Vagina (tissue), 2 donors: ENCODE data around the gene LRRC36. TPM values are rescaled to one million over a fixed set of nuclear protein-coding genes. Genes with fewer than 3 reads are reported as not detected.
"Not testable (repeated sequence)": the region's sequence is repeated elsewhere in the genome, so short reads cannot be mapped to it uniquely, and the experiment has no call there.

Experiments used
- DNase-seq, 2 donors: peaks; one replicate each; pipeline ENCODE4 v3.0.0-alpha.2; 2017; ENCODE audit errors: extremely low spot score in 2 of 2
- H3K27ac ChIP-seq: fragments of 200-600 bp; sonication (generic); one replicate; pipeline ENCODE4 v1.5.1; 2019
- H3K27me3 ChIP-seq: fragments of 200-600 bp; sonication (generic); one replicate; pipeline ENCODE4 v1.5.1; 2019
- H3K36me3 ChIP-seq, 2 donors: fragments of 200-600 bp; sonication (generic); one replicate each; pipeline ENCODE4 v1.5.1; 2017 to 2019
- H3K4me1 ChIP-seq: fragments of 200-600 bp; sonication (generic); one replicate; pipeline ENCODE4 v1.5.1; 2019
- H3K4me3 ChIP-seq, 2 donors: fragments of 200-600 bp; sonication (generic); 1 replicate in 1 of 2; 2 replicates in 1 of 2; pipeline ENCODE4 v1.5.1; 2016 to 2019
- H3K9me3 ChIP-seq: fragments of 200-600 bp; sonication (generic); one replicate; pipeline ENCODE4 v1.5.1; 2019
- CTCF ChIP-seq, 3 experiments: fragments of 450-650 bp in 2 of 3; fragments of 200-600 bp in 1 of 3; sonication (generic) in 1 of 3; IDR thresholded peaks; one replicate each; pipeline ENCODE4 v1.5.1; 2017 to 2019; ENCODE audit warnings: antibody characterized with exemption in 3 of 3, mild to moderate bottlenecking in 2 of 3, moderate library complexity in 2 of 3
- POLR2A ChIP-seq, 2 donors: fragments of 450-650 bp; IDR thresholded peaks; one replicate each; pipeline ENCODE4 v1.6.1; 2017; ENCODE audit warnings: antibody characterized with exemption in 2 of 2, mild to moderate bottlenecking in 2 of 2, moderate library complexity in 2 of 2
- POLR2AphosphoS5 ChIP-seq, 2 donors: sonication (generic); formaldehyde crosslinking; IDR thresholded peaks; one replicate each; pipeline ENCODE4 v1.9.0; 2017; ENCODE audit warnings: antibody characterized with exemption in 2 of 2, mild to moderate bottlenecking in 2 of 2, low read depth in 1 of 2; ENCODE audit not compliant: insufficient read depth in 1 of 2
- intact Hi-C: fragments of 100-400 bp; cut with DNase I; formaldehyde crosslinking; loops from one replicate; pipeline ENCODE4 v1.15.1; 2023
- total RNA-seq: library from RNA; depleted of rRNA; stranded (reverse); fragments of >200 nt; gene quantifications from one replicate; pipeline ENCODE4 v1.2.3, GENCODE V29; 2016

Gene LRRC36
- total RNA-seq, 1 donor from 2014 or later, result not detected

GRCh38 chr16:67361038-67361437 is 34.4 kb downstream of the LRRC36 start:
- intact Hi-C loops, result no loop called here

GRCh38 chr16:67364600-67365235 is 38.1 kb downstream of the LRRC36 start:
- no peaks in the 10 kb centered on the region for H3K36me3 ChIP-seq
- no peak for TF ChIP-seq CTCF (IDR thresholded peaks at IDR 0.05)
- no peak for TF ChIP-seq POLR2AphosphoS5 (IDR thresholded peaks at IDR 0.05; ENCODE audit: insufficient read depth in 1 of 2, low read depth in 1 of 2)
- no peak for TF ChIP-seq POLR2A (IDR thresholded peaks at IDR 0.05)
- intact Hi-C loops, result no loop called here
- H3K9me3 ChIP-seq, result no peaks in the 10 kb centered on the region
- H3K4me1 ChIP-seq, result no peaks in the 10 kb centered on the region
- DNase-seq, result no peak
- H3K4me3 ChIP-seq, result no peak overlapping the region
- H3K27me3 ChIP-seq, result no peaks in the 10 kb centered on the region
- H3K27ac ChIP-seq, result no peak overlapping the region

More at GRCh38 chr16:67361038-67361437, 34.4 kb downstream of the LRRC36 start:
- DNase-seq, result no peak
- Histone ChIP-seq H3K4me1 (no peaks in the 10 kb centered on the region), H3K27me3 (no peaks in the 10 kb centered on the region), H3K4me3 (no peak overlapping the region), H3K36me3 (no peaks in the 10 kb centered on the region), H3K9me3 (no peaks in the 10 kb centered on the region), H3K27ac (no peak overlapping the region)
- TF ChIP-seq POLR2A (IDR thresholded peaks at IDR 0.05) (no peak), CTCF (IDR thresholded peaks at IDR 0.05) (no peak), POLR2AphosphoS5 (IDR thresholded peaks at IDR 0.05; ENCODE audit: insufficient read depth in 1 of 2, low read depth in 1 of 2) (no peak)

GRCh38 chr16:67370661-67371060 is 44.0 kb downstream of the LRRC36 start:
- TF ChIP-seq POLR2A (IDR thresholded peaks at IDR 0.05) (no peak), POLR2AphosphoS5 (IDR thresholded peaks at IDR 0.05; ENCODE audit: insufficient read depth in 1 of 2, low read depth in 1 of 2) (no peak), CTCF (IDR thresholded peaks at IDR 0.05) (no peak)
- H3K4me3 ChIP-seq, result no peak overlapping the region
- no peaks in the 10 kb centered on the region for H3K27me3 ChIP-seq
- no peaks in the 10 kb centered on the region for H3K9me3 ChIP-seq
- no peaks in the 10 kb centered on the region for H3K36me3 ChIP-seq
- H3K27ac ChIP-seq, result no peak overlapping the region
- intact Hi-C loops, result no loop called here
- no peaks in the 10 kb centered on the region for H3K4me1 ChIP-seq
- DNase-seq, result no peak

GRCh38 chr16:67372664-67373063 is 46.0 kb downstream of the LRRC36 start:
- H3K27ac ChIP-seq, result no peak overlapping the region
- intact Hi-C loops, result no loop called here
- no peak overlapping the region for H3K4me3 ChIP-seq
- TF ChIP-seq POLR2A (IDR thresholded peaks at IDR 0.05) (no peak), CTCF (IDR thresholded peaks at IDR 0.05) (peak in 1 of 3 experiments; percentile 36)
- no peaks in the 10 kb centered on the region for H3K9me3 ChIP-seq
- H3K27me3 ChIP-seq, result no peaks in the 10 kb centered on the region
- no peaks in the 10 kb centered on the region for H3K36me3 ChIP-seq
- no peak for DNase-seq
- H3K4me1 ChIP-seq, result no peaks in the 10 kb centered on the region

GRCh38 chr16:67376012-67376411 is 49.4 kb downstream of the LRRC36 start:
- H3K4me3 ChIP-seq, H3K9me3 ChIP-seq, DNase-seq: not testable (repeated sequence)

More at GRCh38 chr16:67376012-67376411, 49.4 kb downstream of the LRRC36 start:
- intact Hi-C loops, H3K27ac ChIP-seq, H3K36me3 ChIP-seq, H3K4me1 ChIP-seq, H3K27me3 ChIP-seq: not testable (repeated sequence)
